ENCODE measurements around the gene TP53I3.

TP53I3 gene

DNA sequence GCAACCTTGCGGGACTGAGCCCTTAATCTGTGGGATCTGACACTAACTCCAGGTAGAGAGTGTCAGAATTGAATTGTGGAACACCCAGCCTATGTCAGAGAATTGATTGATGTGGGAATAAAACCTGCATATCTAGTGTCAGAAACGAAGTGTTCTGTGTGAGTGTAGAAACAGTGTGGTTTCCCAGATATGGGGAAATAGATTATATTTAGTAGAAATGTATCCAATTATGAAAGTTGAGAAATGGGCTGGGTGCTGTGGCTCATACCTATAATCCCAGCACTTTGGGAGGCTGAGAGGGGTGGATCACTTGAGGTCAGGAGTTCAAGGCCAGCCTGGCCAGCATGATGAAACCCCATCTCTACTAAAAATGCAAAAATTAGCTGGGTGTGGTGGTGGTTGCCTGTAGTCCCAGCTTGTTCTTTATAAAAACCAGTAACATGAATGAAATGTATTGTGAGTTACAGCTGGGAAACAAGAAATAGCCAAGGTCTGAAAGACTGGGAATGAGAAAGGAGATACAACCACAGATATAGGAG is 4.3 kb upstream of the TP53I3 start:
- DNase-seq = no peak
- H3K4me3 Mint-ChIP-seq = no peak overlapping the region
- H3K27me3 Mint-ChIP-seq (ENCODE audit: low read depth, poor library complexity) = no peaks in the 10 kb centered on the region
- H3K36me3 Mint-ChIP-seq (ENCODE audit: low read depth) = peaks cover 29% of the 10 kb centered on the region
- H3K4me1 Mint-ChIP-seq = peaks cover 13% of the 10 kb centered on the region
- TF ChIP-seq, protein P1, sequence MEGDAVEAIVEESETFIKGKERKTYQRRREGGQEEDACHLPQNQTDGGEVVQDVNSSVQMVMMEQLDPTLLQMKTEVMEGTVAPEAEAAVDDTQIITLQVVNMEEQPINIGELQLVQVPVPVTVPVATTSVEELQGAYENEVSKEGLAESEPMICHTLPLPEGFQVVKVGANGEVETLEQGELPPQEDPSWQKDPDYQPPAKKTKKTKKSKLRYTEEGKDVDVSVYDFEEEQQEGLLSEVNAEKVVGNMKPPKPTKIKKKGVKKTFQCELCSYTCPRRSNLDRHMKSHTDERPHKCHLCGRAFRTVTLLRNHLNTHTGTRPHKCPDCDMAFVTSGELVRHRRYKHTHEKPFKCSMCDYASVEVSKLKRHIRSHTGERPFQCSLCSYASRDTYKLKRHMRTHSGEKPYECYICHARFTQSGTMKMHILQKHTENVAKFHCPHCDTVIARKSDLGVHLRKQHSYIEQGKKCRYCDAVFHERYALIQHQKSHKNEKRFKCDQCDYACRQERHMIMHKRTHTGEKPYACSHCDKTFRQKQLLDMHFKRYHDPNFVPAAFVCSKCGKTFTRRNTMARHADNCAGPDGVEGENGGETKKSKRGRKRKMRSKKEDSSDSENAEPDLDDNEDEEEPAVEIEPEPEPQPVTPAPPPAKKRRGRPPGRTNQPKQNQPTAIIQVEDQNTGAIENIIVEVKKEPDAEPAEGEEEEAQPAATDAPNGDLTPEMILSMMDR (IDR thresholded peaks at IDR 0.05) = no peak
- peaks cover 8% of the 10 kb centered on the region for H3K9me3 Mint-ChIP-seq
- no peak overlapping the region for H3K27ac Mint-ChIP-seq

DNA sequence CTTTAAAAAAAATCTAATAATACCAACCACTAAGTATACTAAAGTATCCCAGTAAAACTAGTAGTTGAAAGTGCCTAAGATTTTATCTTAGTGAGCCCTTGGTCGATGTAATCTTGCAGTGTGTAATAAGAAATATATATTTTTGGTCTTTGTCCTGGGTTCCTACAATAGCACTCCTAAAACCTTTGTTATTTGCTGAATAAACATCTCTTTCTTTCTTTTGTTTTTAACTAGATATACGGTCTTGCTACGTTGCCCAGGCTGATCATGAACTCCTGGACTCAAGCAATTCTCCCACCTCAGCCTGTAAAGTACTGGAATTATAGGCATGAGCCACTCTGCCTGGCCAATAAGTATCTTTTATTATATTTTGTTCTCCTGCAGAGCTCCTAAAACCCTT is 2.4 kb upstream of the TP53I3 start:
- Mint-ChIP-seq H3K4me3 (no peak overlapping the region), H3K27ac (no peak overlapping the region), H3K27me3 (ENCODE audit: low read depth, poor library complexity) (no peaks in the 10 kb centered on the region), H3K9me3 (peaks cover 5% of the 10 kb centered on the region), H3K36me3 (ENCODE audit: low read depth) (peaks cover 24% of the 10 kb centered on the region), H3K4me1 (peaks cover 31% of the 10 kb centered on the region)
- DNase-seq = no peak
- TF ChIP-seq, protein P1 (IDR thresholded peaks at IDR 0.05) = no peak

DNA sequence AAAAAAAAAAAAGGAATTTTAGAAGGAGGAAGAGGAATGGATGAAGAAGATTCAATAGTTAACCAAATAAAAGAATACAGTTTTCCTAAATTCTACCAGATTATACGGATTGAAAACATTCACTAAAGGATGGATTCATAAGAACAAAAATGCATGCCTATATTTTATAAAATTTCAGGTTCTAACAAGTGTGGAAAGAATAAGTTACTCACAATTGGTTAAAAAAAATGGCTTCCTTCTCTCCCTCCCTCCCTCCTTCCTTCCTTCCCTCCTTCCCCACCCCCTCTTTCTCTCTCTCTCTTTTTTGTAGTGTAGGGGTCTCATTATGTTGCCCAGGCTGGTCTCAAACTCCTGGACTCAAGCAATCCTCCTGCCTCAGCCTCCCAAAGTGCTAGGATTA is 1.6 kb upstream of the TP53I3 start:
- no peak overlapping the region for H3K4me3 Mint-ChIP-seq
- H3K27ac Mint-ChIP-seq = no peak overlapping the region
- peaks cover 32% of the 10 kb centered on the region for H3K4me1 Mint-ChIP-seq
- H3K27me3 Mint-ChIP-seq (ENCODE audit: low read depth, poor library complexity) = no peaks in the 10 kb centered on the region
- H3K36me3 Mint-ChIP-seq (ENCODE audit: low read depth) = peaks cover 29% of the 10 kb centered on the region
- peaks cover 5% of the 10 kb centered on the region for H3K9me3 Mint-ChIP-seq
- TF ChIP-seq, protein P1 (IDR thresholded peaks at IDR 0.05) = no peak
- DNase-seq = no peak

DNA sequence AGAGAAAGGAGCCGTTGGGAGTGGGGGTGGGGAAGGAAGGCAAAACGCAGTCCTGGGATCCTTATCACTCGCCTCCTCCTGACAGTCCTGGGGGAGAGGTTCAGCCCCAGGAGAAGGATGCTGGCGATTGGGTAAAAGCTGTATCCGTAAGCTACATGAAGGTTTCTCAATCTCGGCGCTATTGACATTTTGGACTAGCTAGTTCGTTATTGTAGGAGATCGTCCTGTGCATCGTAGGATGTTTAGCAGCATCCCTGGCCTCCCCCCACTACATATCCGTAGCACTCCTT is 511 bp upstream of the TP53I3 start:
- peaks cover 32% of the 10 kb centered on the region for H3K4me1 Mint-ChIP-seq
- no peak for DNase-seq
- H3K9me3 Mint-ChIP-seq = no peaks in the 10 kb centered on the region
- peaks cover 29% of the 10 kb centered on the region for H3K36me3 Mint-ChIP-seq (ENCODE audit: low read depth)
- no peaks in the 10 kb centered on the region for H3K27me3 Mint-ChIP-seq (ENCODE audit: low read depth, poor library complexity)
- no peak overlapping the region for H3K27ac Mint-ChIP-seq
- peak overlapping the region; percentile 91 for H3K4me3 Mint-ChIP-seq
- TF ChIP-seq, protein P1 (IDR thresholded peaks at IDR 0.05) = no peak

DNA sequence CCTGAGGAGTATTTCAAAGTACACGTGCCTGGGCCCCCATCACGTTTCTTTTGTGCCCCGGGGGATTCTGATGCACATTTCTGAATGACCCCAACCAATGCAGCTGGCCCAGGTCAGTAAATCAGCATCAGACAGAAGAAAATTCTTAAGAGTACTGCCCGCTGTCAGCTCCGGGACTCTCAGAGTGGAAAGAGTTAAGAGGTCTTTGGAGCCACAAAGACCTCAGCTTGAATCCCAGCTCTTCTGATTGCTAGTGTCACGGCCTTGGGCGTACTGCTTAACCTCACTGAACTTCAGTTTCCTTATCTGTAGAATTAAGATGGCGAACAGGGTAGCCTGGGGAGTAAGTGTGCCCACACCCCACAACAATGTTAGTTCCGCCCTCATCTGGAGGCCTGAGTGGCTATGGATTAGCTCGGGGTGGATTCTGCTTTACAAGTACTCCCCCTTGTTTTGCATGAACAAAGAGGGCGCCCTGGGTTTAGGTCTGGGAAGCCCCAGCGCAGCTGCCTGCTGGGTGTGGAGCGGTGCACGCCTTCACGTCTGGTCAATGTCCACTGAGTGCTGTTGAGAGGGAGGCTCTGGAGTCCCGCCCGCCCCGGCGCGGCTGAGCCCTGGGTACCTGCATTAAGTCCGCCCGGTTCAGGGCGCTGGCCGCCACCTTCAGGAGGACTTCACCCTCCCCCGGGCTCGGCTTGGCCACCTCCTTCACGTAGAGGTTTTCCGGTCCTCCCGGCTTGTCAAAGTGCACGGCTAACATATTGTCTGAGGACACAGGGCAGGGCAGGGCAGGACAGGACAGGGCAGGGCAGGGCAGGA is 858 bp downstream of the TP53I3 start:
- peak overlapping the region; percentile 98 for H3K27ac Mint-ChIP-seq
- H3K4me3 Mint-ChIP-seq = peak overlapping the region; percentile 91
- no peaks in the 10 kb centered on the region for H3K27me3 Mint-ChIP-seq (ENCODE audit: low read depth, poor library complexity)
- no peaks in the 10 kb centered on the region for H3K9me3 Mint-ChIP-seq
- TF ChIP-seq, protein P1 (IDR thresholded peaks at IDR 0.05) = no peak
- peaks cover 32% of the 10 kb centered on the region for H3K4me1 Mint-ChIP-seq
- peaks cover 31% of the 10 kb centered on the region for H3K36me3 Mint-ChIP-seq (ENCODE audit: low read depth)
- DNase-seq = no peak
